Measurements from ENCODE around the gene ETFB.
A peak's percentile ranks its signal among the peaks of the same experiment; 100 is the strongest.

Gene ETFB

DNA sequence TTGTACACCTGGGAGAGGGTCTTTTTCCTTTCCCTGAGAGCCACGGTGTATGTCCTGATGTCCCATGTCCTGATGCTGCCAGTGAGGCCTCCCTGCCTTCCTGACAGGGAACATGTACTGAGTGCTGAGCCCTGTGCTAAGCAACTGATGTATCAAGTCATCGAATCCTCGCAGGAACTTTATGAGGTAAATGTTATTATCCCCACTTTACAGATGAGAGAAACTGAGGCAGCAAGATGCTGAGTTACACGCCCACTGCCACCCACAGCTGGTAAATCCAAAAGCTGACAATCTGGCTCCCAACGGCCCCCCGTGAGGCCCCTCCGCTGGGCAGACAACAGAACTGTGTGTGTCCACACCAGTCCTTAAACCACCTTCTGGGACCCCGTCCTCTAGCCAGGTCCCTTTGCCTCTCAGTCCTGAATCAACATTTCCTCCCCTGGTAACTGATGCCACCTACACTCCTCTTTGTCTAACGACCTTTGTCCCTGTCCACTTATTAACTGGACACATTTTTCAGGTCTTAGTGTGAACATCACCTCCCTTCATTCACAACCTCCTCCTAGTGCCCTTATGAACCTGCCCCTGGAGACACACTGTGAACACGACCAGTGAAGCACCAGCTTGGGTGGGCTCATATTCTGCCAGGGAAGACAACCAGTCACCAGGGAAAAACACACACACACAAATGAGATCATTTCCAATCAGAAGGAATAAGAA, 18.8 kb downstream of the ETFB start:
- no peak for DNase-seq

DNA sequence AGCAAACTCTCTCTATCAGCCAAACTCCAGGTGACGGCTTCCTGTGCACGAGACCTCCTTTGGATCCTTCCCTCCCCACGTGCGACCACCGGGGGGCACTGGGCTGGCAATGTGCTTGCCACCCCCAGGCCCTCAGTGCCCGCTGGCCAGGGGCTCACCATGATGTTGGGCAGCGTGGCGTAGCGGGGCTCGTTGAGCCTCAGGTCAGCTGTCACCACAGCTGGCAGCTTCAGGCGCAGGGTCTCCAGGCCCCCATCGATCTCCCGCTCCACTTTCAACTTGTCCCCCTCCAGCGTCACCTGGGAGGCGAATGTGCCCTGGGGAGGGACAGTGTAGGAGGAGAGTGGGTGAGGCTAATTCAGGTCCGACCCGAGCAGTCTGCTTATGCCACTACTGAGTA, 19.4 kb downstream of the ETFB start:
- DNase-seq: no peak

DNA sequence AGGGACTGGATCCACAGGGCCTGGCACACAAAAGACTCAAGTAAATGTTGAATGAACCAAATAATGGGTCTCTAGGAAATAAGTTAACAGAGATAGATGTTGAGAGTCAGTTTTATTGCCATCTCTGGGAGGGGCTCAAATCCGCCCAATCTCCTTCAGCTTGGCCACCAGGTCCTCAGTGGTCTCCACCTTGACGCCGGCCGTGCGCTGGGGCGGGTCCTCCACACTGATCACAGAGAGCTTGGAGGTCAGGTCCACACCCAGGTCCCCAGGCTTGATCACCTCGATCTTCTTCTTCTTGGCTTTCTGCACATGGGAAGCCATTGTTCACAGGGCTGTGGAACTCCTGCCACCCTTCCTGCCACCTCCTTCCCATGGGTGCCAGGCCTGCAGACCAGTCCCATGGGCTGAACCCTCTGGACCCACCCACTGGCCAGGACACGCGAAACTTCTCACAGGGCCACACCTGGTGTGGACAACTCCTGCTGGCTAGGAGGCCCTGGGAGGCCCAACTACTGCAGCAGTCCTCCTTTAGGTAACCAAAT, 21.0 kb downstream of the ETFB start:
- DNase-seq: no peak

DNA sequence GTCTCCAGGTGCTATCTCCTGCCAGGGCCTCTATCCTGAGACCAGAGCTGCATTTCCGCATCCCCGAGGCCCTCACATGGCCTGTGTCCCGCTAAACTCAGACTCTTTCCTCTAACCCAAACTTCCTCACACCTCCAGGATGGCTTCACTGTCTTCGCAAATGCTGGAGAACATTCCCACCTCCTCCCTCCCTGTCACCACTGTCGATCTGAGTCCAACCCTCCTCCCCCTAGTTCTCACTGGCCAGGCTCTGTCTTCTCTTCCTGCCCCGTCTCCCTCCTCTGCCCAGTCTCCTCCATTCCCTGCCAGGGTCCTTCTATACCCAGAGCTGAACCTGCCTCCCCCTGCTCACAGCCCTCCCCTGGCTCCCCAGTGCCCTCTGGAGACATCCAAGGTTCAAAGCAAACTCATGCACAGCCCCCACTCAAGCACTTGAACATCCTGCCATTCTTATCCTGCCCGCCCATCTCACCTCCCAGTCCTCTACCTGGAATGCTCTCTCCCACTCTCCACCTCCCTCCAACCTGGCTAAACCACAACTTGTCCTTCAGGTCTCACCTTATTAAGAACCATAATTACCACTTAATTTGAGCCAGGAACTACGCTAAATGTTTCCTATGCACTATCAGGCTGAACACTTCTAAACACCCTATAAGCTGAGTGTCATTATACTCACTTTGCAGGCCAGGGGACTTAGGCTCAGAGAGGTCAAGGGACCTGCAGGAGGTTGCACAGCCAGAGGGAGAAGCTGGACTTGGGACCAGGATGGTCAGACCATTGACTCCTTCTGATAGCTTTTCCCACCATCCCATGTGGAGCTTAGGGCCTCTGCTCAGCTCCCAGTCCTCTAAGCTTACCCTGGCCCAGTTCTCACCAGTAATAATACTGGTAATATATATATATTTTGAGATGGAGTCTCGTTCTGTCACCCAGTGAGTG, 23.3 kb downstream of the ETFB start:
- no peak for DNase-seq

DNA sequence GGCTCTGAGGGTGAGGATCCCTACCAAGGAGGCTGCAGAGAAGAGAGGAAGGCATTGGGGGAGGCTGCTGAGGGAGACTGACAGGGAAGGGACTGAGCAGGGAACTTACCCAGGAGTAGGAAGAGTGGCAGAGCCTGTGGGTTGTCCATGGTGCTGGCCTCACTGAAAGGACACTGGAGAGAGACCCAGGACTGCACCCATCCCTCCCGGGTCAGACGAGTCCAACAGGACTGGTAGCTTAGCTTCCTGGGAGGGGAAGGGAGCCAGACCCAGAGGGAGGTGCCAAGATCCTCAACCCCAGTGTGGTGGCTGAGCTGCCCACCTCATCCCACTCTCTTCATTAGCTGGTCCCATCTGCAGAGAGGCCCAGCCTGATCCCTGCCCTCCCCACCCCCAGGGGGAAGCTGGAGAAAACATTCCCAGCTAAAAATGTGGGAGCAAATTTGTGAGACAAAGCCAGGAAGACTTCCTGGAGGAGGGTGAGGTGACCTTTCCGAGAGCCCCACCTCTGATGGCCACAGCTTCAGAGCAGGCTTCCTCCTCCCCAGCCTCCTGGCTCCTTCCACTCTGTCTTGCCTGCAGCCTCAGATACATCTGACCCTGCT, 24.1 kb downstream of the ETFB start, which contains the start of gene VSIG10L:
TSS of gene VSIG10L (minus strand) at position 164 of the 605 bp plus-strand sequence. CDS start at position 149, 15 bp downstream.
- DNase-seq: no peak

DNA sequence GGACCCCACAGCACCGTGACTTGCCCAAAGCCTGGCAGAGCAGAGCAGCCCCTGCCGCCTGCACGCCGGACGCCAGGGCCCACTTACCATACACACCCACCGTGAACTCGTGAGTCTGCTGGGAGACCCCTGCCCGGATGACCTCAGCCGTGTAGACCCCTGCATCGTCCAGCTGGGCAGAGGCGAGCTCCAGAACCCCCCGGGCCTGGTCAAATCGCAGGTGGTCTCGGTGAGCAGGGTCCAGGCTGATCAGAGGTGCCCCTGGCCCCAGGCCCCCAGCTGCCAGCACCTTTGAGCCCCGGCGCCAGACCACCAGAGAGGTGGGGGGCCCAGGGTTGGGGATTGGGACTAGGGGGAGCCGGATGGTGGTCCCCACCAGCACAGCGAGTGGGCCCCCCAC, 25.1 kb downstream of the ETFB start:
- DNase-seq: no peak

DNA sequence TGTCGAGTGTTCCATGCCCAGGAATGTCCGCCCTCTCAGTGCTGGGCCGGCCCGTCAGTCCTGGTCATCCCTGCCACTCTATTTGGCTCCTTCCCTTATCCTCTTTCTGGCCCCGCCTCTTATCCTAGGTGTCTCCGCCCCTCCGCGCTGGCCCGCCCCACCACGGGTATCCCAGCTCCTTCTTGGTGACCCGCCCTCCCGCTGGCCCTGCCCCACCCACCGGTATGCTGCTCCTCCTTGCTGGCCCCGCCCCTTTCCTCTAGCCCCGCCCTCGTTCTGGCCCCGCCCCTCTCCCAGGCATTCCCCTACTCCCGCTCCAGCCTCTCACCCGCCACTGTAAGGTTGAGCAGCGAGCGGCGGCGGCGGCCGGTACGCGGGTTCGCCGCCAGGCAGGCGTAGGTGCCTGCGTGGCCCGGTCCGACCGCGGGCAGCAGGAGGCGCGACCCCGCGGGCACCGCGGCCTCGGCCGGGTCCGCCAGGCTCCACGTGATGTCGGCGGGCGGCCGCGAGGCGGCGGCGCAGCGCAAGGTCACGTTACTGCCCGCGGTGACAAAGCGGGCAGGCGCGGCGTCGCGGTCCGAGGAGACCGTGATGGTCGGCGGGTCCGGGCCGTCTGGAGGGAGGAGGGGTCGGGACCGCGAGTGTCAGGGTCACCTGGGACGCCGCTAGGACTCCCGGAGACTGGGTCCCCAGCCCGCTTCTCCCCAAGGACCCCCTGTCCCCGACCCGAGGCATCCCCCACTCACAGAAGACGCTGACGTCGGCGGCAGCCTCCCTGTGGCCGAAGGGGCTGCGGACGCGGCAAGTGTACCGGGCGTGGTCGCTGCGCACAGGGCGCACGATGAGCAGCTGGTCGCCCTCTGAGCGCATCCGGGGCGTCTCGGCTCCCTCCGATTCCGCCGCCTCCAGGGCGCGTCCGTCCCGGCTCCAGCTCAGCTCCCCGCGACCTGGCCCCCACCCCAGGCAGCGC, 26.2 kb downstream of the ETFB start:
- DNase-seq: peak; percentile 53

DNA sequence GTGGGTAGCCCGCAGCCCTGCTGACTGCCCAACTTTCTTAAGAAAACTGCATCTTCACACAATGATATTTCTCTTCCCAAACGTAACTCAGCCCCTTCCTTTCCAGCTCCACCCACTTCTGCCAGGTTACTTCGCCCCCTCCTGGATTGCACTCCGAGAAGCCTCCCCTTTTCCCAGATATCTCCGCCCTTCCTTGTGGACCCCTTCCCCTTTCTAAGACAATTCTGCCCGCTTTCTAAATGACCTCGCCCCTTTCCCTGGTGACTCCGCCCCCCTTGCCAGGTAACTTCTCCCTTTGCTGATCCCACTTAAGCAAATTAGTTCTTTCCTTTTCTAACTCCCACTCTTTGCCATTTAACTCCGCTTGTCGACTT, 26.9 kb downstream of the ETFB start:
- no peak for DNase-seq

DNA sequence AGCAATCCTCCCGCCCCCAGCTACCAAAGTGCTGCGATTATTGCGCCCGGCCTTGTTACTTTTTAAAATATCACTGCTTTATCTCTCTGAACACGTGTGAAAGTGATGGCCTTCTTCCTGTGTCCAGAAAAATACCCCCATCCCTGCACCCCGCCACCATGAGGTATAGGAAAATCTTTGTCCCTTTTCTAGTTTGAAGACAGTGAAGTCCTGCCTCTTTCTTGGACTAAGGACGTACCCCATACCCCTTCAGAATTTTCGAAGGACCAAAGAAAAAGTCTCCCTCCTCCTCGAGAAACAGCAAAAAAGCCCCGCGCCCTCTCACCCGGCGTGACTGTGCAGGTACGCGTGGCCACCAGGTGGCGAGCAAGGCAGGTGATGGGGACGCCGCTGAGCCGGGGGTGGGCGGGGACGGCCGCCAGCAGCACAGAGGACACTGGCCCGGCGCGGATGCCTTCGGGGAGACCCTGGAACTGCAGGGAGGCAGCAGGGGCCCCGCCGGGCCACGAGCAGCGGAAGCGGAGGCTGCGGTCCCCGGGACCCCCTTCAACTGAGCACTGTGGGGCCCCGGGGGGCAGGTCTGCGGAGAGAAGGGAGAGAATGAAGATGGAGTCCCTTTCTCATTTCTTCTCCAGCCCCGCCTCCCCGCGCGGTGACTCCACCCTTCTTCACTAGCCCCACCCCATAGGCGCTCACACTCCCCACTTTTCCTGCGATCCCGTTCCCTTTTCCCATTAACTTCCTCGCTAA, 27.4 kb downstream of the ETFB start:
- peak; percentile 76 for DNase-seq

DNA sequence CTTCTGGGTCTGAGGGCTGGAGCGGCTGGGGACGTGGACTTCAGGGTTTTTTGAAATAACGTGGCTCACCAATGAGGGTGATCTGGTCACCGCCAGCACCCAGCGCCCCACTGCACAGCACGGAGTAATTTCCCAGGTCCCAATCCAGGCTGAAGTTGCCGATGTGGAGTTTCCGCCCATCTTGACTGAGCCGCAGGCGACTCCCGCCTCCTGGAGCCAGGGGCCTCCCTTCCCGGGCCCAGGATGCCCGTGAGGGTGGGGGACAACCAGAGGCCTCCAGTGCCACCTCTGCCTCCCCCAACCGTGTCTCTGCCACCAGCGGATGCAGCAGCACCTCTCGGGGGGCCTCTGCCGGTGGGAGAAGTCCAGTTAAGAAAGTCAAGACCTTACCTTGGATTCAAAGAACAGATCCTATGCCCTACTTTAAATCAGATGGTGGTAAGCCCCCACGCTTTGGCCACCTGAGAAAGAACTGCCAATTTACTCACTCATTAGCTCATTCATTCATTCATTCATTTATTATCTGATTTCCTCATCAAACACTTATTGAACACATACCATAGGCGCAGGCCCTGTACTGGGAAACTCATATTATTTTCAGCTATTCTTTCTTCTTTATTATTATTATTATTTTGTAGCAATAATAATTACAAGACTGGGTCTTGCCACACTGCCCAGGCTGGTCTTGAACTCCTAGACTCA, 28.2 kb downstream of the ETFB start:
- no peak for DNase-seq

DNA sequence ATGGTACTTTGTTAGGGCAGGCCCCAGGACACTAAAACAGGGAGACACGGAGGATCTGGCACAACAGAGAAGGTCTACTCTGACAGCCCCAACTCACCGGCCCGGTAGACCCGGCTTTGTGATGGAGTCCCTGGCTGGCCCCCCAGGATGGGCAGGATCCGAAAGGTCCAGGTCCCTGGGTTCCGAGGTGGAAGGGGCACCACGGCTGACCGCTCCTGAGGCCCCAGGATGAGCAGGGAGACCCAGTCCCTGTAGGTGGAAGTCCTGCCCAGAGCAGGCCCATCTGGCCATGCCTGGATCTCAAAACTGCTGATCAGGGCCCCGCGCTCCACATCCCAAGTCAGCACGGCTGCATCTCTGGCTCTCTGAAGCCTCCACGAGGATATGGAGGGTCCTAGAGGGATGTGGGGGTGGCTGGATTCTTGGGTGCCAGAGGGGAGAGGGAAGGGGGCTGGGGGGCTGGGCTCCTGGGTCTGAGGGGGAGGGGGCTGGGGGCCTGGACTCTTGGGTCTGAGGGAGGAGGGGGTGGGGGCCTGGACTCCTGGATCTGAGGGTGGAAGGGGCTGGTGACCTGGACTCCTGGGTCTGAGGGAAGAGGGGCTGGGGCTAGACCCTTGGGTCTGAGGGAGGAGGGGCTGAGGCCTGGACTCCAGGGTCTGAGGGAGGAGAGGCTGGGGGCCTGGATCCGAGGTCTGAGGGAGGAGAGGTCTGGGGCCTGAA, 28.9 kb downstream of the ETFB start:
- DNase-seq: no peak

DNA sequence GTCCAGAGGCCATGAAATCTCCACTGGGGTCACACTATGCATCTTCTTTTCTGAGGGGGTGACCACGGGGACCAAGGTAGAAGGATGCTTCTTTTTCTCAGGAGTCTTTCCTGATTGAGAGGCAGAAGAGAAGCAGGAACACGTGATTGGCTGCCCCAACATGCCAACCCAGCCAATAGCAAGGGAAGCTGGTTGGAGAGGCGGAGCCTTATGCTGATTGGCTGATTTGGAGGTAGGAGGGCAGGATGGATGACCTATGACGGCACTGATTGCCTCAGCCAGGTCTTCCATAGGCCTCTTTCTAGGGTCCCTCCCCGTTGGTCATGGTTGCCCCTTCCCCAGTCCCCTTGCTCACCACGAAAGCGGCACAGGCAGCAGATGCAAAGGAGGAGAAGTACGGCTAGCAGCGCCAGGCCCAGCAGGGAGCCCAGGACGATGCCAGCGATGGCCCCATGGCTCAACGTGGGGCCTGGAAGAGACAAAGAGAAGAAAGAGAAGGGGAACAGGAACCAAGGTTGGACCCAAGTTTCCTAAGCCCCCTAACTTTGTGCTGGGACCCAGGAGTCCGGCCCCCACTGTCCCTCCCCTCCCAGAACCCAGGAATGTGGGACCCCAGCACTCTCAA, 32.2 kb downstream of the ETFB start:
- DNase-seq: no peak

DNA sequence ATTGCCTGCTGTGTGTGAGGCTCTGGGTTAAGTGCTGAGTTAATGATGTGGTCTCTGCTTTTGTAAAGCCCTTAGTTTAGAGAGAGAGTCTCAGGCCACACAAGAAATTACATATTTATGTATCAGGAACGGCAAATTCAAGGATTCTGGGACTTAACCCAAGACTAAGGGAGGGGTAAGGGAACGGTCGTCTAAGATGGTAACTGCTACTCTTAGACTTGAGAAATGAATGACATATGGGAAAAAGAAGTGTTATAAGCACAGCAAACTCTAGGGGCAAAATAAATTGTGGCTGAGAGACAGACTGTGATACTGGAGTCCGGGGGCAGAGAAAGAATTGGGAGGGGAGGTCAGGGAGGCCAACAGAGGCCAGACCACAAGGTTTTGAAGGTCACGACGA, 34.5 kb downstream of the ETFB start:
- no peak for DNase-seq

DNA sequence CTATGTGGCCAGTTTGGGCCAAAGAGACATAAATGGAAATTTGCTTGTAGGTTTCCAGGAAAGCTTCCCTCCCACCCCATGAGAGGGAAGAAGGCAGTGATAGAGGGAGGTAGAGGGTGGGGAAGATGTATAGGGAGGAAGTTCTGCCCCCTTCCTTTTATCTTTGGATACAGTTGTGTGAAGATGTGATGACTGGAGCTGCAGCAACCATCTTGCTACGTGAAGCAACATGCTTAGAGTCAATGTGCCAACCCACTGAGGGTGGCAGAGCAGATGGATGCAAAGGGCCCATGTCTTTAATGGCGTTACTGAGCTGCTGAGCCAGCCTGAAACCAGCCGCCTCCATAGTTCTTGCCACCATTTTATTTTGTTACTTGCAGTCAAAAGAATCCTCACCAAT, 35.0 kb downstream of the ETFB start:
- DNase-seq: no peak

DNA sequence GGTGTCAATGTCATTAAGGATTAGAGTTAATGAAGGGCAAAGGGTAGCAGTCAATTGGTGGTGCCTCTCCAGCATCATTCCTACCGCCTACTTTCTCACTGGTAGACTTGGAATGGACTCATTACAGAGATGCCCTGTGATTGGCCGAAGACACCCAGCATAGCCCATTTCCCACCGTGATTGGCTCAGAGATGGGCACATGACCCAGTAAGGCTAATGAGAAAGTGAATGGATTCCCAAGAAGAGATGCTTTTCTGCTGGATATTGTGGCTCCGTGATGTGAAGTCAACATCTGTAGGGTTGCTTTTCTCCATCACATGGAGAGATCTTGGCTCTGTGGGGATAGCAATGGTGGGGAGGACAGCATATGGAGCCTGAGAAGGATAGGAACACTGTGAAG, 35.8 kb downstream of the ETFB start:
- no peak for DNase-seq

DNA sequence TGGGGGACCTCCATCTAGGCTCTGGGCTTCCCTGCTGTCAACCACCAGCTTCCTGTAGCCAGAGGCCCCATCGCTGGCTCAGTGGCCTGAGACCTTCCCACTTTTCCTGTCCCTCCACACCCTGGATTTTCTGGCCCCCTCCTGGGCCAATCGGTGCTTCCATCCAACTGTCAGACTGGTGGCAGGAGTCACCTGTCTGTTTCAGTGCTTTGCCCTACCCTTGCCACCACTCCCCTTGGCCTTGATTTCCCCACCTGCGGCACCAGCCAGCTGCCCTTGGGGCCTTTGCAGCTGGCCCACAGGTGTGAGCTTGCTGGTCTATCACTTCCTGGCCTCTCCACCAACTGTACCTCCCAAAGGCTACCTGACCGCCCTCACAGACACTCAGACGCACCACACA, 36.8 kb downstream of the ETFB start:
- DNase-seq: no peak

DNA sequence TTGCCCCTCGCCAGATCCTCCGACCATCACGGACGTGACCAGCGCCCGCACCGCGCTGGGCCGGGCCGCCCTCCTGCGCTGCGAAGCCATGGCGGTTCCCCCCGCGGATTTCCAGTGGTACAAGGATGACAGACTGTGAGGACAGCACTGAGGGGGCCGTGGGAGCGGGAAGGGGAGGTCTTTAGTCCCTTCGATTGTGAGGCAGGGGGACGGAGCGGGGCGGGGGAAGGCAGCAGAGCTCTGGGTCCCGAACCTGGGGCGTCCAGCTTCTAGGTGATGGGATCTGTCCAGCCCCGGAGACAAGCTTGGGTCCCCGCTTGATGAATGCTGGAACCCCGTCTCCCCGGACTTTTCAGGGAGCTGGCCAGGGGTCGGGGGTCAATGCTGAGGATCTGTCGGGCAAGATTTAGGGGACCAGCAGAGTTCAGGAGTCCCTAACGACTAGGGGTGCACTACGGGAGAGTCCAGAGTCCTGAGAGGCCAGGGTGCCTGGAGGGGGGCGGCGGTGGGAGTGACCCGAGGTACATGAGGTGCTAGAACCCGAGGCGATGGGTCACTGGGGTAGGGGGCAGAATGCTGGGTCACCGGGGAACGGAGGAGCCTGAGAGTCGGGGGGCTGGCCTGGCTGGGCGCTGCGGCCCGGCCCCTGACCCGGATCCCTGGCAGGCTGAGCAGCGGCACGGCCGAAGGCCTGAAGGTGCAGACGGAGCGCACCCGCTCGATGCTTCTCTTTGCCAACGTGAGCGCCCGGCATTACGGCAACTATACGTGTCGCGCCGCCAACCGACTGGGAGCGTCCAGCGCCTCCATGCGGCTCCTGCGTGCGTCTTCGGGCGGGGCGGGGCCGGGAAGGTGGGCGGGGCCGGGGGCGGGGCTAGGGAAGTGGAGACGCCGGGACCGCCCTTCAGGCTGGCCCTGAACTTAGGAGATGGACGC, 38.9 kb downstream of the ETFB start:
- DNase-seq: no peak

Data from NK-92 treated with Interleukin-12 subunit alpha and Interleukin-12 subunit beta, amount 100 ng/mL, for 24 hours (cell line).